ENCODE measurements around the gene DNAJC9.

DNA sequence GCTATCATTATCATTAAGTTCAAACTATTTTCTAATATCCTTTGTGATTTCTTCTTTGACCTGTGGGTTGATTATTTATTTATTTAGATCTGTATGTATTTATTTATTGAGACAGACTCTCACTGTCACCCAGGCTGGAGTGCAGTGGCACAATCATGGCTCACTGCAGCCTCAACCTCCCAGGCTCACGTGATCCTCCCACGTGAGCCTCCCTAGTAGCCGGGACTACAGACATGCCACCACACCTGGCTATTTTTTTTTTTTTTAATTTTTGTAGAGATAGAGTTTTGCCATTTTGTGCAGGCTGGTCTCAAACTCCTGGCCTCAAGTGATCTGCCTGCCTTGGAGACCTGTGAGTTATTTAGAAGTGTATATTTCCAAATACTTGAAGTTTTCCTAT, 34.0 kb upstream of the DNAJC9 start:
- TF ChIP-seq, protein P1, sequence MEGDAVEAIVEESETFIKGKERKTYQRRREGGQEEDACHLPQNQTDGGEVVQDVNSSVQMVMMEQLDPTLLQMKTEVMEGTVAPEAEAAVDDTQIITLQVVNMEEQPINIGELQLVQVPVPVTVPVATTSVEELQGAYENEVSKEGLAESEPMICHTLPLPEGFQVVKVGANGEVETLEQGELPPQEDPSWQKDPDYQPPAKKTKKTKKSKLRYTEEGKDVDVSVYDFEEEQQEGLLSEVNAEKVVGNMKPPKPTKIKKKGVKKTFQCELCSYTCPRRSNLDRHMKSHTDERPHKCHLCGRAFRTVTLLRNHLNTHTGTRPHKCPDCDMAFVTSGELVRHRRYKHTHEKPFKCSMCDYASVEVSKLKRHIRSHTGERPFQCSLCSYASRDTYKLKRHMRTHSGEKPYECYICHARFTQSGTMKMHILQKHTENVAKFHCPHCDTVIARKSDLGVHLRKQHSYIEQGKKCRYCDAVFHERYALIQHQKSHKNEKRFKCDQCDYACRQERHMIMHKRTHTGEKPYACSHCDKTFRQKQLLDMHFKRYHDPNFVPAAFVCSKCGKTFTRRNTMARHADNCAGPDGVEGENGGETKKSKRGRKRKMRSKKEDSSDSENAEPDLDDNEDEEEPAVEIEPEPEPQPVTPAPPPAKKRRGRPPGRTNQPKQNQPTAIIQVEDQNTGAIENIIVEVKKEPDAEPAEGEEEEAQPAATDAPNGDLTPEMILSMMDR (IDR thresholded peaks at IDR 0.05): no peak
- no peak for TF ChIP-seq POLR2A (IDR thresholded peaks at IDR 0.05)
